HFFc6 (cell line): ENCODE measurements around the gene ARHGAP1. TPM values are rescaled to one million over a fixed set of nuclear protein-coding genes. Genes with fewer than 3 reads are reported as not detected.
A peak's percentile ranks its signal among the peaks of the same experiment; 100 is the strongest.

ENCODE experiments used
- DNase-seq: peaks from one replicate; pipeline ENCODE4 v3.0.0-alpha.2; 2018
- H3K27ac Mint-ChIP-seq: 2 replicates; pipeline ENCODE4 v1.8.0; 2020; ENCODE audit warnings: mild to moderate bottlenecking, mixed read lengths
- H3K27me3 Mint-ChIP-seq: 2 replicates; pipeline ENCODE4 v1.8.0; 2021; ENCODE audit warnings: mild to moderate bottlenecking, moderate library complexity, mixed read lengths; ENCODE audit not compliant: insufficient read depth
- H3K36me3 Mint-ChIP-seq: 2 replicates; pipeline ENCODE4 v1.8.0; 2021; ENCODE audit warnings: low read depth, mixed read lengths
- H3K4me1 Mint-ChIP-seq: 2 replicates; pipeline ENCODE4 v1.8.0; 2020; ENCODE audit warnings: low read depth, mixed read lengths
- H3K4me3 Mint-ChIP-seq: 2 replicates; pipeline ENCODE4 v1.8.0; 2020; ENCODE audit warnings: mild to moderate bottlenecking, moderate library complexity, mixed read lengths
- H3K9me3 Mint-ChIP-seq: 2 replicates; pipeline ENCODE4 v1.8.0; 2020; ENCODE audit warnings: mild to moderate bottlenecking, mixed read lengths
- total RNA-seq, 6 experiments: library from RNA; stranded (reverse); fragmentation: NEBNext Ultra II Directional; extraction: Animal tissue kit (Norgen Biotek cat#: 25700); gene quantifications; 2 replicates in 1 of 6; 3 replicates in 5 of 6; pipeline ENCODE4 v1.2.3, GENCODE V29; 2021
- TF ChIP-seq, protein P1 (sequence below): fragments of 200-600 bp; sonication (generic); IDR thresholded peaks from 2 replicates; pipeline ENCODE4 v1.5.0; 2021; ENCODE audit warnings: antibody characterized with exemption, mild to moderate bottlenecking

ARHGAP1 gene
- total RNA-seq, 6 experiments from 2014 or later, result 107 to 134 (median 110) TPM

DNA sequence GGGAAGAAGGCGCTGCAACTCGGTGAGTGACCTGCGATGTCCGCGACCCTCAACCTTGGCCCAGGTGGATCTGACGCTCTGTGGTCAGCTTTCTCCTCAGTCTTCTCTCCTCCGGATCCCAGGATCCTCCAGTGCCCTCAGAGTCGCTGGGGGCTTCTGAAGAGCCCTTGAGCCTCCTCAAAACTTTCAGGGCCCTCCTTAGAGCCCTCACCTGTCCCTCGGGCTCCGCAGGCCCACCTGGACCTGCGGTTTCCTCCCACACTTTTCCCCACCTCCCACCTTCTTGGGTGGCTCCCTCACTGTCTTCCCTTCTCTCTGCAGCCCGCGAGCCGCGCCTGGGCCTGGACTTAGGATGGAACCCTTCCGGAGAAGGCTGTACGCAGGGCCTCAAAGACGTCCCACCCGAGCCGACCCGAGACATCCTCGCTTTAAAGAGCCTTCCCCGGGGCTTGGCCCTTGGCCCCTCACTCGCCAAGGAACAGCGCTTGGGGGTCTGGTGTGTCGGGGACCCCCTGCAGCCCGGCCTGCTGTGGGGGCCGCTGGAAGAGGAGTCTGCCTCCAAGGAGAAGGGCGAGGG is 747 bp upstream of the ARHGAP1 start:
- Mint-ChIP-seq H3K9me3 (no peaks in the 10 kb centered on the region), H3K36me3 (peaks cover 31% of the 10 kb centered on the region), H3K27ac (peak overlapping the region; percentile 100), H3K4me1 (peaks cover 32% of the 10 kb centered on the region), H3K4me3 (peak overlapping the region; percentile 98), H3K27me3 (no peaks in the 10 kb centered on the region)
- TF ChIP-seq, protein P1, sequence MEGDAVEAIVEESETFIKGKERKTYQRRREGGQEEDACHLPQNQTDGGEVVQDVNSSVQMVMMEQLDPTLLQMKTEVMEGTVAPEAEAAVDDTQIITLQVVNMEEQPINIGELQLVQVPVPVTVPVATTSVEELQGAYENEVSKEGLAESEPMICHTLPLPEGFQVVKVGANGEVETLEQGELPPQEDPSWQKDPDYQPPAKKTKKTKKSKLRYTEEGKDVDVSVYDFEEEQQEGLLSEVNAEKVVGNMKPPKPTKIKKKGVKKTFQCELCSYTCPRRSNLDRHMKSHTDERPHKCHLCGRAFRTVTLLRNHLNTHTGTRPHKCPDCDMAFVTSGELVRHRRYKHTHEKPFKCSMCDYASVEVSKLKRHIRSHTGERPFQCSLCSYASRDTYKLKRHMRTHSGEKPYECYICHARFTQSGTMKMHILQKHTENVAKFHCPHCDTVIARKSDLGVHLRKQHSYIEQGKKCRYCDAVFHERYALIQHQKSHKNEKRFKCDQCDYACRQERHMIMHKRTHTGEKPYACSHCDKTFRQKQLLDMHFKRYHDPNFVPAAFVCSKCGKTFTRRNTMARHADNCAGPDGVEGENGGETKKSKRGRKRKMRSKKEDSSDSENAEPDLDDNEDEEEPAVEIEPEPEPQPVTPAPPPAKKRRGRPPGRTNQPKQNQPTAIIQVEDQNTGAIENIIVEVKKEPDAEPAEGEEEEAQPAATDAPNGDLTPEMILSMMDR, result no peak
- no peak for DNase-seq

DNA sequence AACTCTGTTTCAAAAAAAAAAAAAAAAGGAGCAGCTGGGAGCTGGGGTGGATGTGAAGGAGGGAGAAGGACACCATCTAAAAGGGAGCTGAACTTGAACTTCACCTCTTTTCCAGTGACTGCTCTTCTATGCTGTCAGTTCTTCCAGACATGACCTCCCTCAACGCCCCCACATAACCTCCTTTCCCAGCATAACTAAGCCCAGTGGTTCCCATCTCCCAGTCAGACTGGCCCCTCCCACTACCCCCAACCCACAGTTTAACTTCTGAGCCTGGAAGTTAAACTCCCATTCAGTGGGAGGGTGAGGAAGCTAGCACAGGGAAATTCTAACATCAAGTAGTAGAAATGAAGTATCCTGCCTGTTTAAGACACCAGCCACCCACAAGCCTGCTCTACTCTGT is 1.8 kb downstream of the ARHGAP1 start:
- no peaks in the 10 kb centered on the region for H3K27me3 Mint-ChIP-seq
- peaks cover 37% of the 10 kb centered on the region for H3K36me3 Mint-ChIP-seq
- DNase-seq, result no peak
- TF ChIP-seq, protein P1, result no peak
- peaks cover 32% of the 10 kb centered on the region for H3K4me1 Mint-ChIP-seq
- H3K4me3 Mint-ChIP-seq, result peak overlapping the region; percentile 98; the same call in 1 of the 2 replicates
- no peaks in the 10 kb centered on the region for H3K9me3 Mint-ChIP-seq
- peak overlapping the region; percentile 54; the same call in 1 of the 2 replicates for H3K27ac Mint-ChIP-seq

DNA sequence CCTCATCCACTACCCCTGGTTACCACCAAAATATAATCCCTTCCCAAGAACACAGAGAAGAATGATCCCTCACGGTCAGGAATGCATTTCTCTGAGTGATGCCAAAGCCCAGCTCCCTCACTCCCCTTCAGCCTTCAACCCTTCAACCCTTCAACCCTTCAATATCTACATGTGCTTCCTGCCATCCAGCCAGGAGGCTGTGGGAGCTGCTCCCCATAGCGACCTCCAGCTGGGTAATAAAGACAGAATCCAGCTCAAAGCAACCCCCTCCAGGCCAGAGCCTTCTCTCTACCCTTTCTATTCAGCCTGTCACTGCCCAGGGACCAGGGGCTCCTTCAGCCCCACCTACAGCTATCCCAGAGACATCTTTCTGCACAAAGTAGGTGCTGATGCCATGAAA is 2.7 kb downstream of the ARHGAP1 start:
- DNase-seq, result no peak
- peak overlapping the region; percentile 71 for H3K27ac Mint-ChIP-seq
- no peak overlapping the region for H3K4me3 Mint-ChIP-seq
- H3K27me3 Mint-ChIP-seq, result no peaks in the 10 kb centered on the region
- peaks cover 32% of the 10 kb centered on the region for H3K36me3 Mint-ChIP-seq
- TF ChIP-seq, protein P1, result no peak
- peaks cover 31% of the 10 kb centered on the region for H3K4me1 Mint-ChIP-seq
- no peaks in the 10 kb centered on the region for H3K9me3 Mint-ChIP-seq

DNA sequence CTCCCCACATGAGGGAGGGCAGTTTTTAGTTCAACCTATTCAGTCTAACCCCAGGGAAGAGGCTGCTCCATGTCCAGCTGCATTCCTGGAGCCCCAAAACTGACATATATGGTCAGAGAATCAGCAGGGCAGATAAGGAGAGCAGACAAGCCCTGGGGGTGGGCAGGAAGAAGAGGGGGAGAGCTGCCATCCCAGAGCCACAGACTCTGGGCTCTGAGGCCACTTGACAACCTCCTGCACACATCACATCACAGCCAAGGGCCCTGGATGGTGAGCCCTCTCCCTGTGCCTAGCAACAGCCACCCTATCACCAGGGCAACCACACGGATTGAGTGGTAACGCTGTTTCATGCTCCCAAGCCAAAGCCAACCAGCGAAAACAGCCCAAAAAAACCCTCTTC is 3.1 kb downstream of the ARHGAP1 start:
- H3K36me3 Mint-ChIP-seq, result peaks cover 28% of the 10 kb centered on the region
- TF ChIP-seq, protein P1, result no peak
- no peak overlapping the region for H3K4me3 Mint-ChIP-seq
- no peaks in the 10 kb centered on the region for H3K27me3 Mint-ChIP-seq
- no peaks in the 10 kb centered on the region for H3K9me3 Mint-ChIP-seq
- peak; percentile 3 for DNase-seq
- H3K4me1 Mint-ChIP-seq, result peaks cover 27% of the 10 kb centered on the region
- peak overlapping the region; percentile 71 for H3K27ac Mint-ChIP-seq

DNA sequence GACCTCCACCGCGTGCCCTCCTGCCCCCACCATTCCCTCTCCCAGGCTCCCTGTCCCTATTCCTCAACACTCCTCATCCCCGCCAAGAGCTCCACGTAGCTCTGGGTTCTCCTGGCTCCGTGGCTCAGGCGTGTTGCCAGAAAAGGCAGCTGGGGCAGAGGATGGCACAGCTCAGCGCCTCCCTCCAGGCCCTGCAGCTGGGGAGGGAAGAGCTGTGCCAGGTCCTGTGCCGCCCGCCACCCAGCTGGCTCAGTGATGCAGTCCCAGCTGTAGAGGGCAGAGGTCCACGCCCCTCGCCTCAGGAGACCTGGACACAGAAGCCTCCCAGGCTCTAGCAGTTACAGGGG is 4.2 kb downstream of the ARHGAP1 start:
- H3K27me3 Mint-ChIP-seq, result no peaks in the 10 kb centered on the region
- TF ChIP-seq, protein P1, result no peak
- no peak for DNase-seq

More for the DNA sequence above, 4.2 kb downstream of the ARHGAP1 start:
- Mint-ChIP-seq H3K27ac (no peak overlapping the region), H3K4me3 (no peak overlapping the region), H3K4me1 (peaks cover 17% of the 10 kb centered on the region), H3K36me3 (peaks cover 20% of the 10 kb centered on the region), H3K9me3 (no peaks in the 10 kb centered on the region)
